GM19467 (cell line): ENCODE data around the gene KCND2.
A peak's percentile ranks its signal among the peaks of the same experiment; 100 is the strongest.
"Not testable (repeated sequence)": the region's sequence is repeated elsewhere in the genome, so short reads cannot be mapped to it uniquely, and the experiment has no call there.

ENCODE experiments used
- ATAC-seq: cut with Tn5 transposase; IDR thresholded peaks from one replicate; pipeline ENCODE4 v1.9.1; 2021; ENCODE audit warnings: mild to moderate bottlenecking, moderate library complexity; ENCODE audit not compliant: unreplicated experiment

The KCND2 gene

DNA sequence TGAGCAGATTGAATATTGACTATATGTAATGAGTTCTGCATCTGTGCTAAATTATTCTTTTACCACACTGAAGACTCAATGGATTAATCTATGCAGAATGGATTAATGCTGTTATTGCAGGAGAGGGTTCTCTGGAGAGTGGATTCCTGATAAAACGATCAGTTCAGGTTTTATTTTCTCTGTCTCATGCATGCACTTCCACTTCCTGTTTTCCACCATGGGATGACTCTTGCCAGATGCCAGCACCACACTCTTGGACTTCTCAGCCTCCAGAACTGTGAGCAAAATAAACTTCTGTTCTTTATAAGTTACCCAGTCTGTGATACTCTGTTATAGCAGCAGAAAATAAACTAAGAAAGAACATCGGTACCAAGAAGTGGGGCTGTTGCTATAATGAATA is 207.5 kb downstream of the KCND2 start:
- ATAC-seq, result no peak

DNA sequence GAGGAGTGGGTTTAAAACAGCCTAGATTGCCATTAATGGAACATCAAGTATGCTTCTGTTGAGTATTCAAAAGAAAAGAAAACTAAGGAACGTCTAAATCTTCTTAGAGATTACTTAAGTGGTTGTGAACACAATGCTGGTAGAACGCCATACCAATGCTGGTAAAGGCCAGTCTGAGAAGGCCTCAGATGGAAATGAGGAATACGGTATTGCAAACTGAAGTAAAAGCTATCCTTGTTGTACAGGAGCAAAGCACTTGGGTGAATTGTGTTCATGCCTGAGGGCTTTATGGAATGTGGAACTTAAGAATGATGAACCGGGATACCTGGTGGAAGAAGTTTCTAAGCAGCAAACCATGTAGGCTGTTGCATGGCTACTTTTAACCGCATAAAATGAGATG is 208.0 kb downstream of the KCND2 start:
- no peak for ATAC-seq

DNA sequence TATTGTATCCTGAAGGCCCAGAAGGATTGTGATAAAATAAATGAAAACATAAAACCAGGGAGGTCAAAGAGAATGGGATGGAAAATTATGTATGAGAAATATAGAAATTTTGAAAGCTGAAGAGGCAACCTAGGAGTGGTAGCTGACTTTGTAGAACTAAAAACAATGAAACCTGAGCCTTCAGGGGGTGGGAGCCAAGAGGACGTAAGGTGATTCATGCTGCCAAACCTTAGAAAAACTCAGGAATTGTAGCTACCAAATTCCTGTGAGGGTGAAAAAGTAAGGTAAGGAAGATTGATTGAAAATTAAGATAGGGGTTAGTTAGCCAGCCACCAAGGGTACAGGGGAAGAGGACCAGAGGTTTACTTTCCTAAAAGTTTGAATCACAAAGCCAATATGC is 213.2 kb downstream of the KCND2 start:
- no peak for ATAC-seq

DNA sequence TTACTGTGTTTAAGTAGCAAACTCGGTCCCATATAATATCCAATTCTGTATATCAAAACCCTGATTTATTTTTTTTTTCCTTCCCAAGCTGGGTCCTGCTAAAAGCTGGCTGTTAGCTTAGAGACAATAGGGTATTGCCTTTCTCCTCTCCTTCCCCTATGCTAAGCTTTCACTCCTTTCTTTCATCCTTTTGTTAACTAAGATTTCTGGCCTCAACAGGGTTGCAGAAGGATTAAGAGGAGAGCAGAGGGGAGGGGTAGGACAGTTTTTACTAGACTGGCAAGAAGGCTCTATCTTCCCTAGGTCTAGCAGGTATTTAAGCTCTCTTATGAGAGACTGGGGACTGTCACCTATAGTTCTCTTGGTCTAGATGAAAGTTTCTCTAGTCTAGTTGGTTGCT is 229.2 kb downstream of the KCND2 start:
- ATAC-seq, result no peak

DNA sequence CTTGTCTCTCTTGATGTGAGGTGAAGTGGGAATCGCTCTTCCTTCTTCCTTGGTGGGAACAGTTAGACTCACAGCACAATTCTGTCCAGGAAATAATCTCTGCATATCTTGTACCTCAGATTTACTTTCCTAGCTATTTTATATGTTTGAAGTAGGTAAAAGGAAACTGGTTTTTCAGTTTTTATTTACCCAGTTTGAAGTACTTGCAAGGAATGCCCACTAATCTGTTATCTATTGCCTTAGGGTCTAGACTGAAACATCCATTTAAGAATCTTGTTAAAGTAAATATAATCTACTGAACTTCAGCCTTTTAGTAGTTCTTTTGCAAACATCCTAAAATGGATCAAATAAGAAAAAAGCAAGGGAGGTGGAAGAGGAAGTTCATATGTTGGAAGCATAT is 229.8 kb downstream of the KCND2 start:
- no peak for ATAC-seq

DNA sequence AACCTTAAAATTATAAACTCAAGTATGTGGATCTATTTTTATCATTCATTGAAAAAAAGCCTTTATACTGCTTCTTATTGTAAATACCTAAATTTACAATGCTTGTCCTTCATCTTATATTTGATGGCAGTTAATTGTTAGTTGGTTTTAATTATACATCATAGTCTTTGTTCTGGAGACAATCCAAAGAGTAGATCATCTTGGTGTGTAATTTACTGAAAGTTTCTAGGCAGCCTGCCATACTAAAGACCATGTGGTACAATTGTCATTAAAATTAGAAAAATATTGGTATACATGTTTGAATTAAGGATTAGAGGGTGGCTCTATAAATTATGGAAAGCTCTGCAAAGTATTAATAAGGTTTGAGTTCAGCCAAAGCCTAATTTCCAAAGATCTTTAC is 231.4 kb downstream of the KCND2 start:
- no peak for ATAC-seq

DNA sequence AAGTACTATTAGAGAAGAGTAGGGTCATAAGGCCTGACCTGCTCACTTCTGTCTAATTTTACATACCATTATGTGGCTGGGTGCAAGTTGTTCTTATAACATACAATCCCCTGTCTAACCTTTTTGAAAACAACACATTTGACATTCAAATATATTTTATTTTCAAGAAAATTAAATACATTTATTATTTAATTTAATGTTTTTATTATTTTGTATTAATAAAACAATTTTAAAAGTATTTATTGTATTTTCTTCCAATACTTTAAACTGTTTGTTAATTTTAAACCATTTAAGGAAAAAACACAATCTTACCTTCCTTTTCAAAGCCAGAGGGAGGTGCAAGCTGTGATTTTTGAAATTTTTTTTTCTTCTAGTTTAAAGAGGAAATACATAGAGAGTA is 232.8 kb downstream of the KCND2 start:
- no peak for ATAC-seq

DNA sequence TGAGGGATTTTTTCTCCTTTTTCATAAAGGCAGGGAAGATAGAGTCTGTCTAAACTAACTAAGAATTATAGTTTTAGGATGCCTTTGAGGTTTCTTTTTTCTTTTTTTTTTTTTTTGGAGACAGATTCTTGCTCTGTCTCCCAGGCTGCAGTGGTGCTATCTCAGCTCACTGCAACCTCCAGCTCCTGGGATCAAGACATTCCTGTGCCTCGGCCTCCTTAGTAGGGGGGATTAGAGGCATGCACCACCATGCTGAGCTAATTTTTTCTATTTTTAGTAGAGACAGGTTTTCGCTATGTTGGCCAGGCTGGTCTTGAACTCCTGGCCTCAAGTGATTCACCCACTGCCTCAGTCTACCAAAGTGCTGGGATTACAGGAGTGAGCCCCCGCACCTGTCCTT is 239.7 kb downstream of the KCND2 start:
- ATAC-seq, result no peak

DNA sequence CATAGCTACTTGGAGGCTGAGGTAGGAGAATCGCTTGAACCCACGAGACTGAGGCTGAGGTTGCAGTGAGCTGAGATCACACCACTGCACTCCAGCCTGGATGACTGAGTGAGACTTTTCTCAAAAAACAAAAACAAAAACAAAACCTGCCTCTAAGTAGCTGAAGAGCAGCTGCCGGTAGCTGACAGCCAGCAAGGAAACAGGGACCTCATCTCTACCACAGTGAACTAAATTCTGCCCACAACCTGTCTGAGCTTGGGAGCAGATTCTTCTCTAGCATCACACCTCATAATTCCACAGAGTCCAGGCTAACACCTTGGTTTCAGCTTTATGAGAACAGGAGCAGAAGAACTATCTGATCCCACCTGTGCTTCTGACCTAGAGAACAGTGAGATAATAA is 246.2 kb downstream of the KCND2 start:
- ATAC-seq, result no peak

DNA sequence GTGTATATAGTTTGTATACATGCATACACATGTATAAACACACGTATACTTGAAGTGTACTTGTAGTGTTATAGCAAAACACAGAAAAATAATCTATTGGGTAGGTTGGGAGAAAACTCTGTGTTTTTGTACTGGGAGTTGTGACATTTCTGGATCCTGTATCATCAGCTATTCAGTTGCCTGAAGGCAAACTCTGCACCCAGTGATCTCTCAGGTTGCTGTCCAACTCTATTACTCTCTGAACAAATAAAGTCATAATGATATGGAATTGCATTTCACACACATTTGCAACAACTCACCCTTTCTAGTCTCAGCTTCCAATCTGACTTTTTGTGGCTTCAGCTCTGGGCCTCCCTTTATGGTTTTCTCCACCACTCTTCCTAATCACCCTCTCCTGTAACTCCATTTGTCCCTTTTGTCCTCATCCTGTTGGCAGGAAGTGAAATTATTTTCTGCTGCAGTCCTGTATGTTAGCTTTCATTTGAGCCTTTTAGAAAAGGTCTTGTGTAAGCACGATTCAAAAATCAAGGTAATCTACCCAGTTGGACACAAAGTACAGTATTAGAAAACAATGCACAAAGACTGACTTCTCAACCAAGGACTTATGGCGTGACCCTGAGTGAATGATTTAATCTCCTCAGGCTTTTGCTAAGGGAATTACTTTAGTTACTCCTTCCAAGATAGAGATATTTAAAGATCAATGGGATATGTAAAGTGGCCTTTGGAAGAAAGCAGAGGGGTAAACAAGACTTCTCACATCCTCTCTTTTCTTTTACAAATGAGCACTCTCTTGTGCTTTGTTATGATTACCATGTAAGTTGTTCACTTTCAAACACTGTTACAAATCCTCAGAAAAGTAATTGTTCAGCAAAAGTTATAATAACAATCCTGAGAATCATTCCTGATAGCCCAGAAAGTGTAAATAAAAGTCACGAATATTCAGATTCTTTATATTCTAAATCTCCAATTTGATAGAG is 249.1 kb downstream of the KCND2 start:
- ATAC-seq, result no peak

DNA sequence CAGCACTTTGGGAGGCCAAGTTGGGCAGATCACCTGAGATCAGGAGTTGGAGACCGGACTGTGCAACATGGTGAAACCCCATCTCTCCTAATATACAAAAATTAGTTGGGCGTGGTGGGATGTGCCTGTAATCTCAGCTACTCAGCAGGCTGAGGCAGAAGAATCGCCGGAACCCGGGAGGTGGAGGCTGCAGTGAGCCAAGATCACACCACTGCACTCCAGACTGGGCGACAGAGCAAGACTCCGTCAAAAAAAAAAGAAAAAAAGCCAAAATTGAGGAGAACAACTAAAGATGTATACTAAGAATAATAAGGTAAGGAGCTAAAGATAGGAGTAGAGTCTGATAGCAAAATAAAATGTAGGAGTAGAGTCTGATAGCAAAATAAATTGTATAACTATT is 251.0 kb downstream of the KCND2 start:
- ATAC-seq, result no peak

DNA sequence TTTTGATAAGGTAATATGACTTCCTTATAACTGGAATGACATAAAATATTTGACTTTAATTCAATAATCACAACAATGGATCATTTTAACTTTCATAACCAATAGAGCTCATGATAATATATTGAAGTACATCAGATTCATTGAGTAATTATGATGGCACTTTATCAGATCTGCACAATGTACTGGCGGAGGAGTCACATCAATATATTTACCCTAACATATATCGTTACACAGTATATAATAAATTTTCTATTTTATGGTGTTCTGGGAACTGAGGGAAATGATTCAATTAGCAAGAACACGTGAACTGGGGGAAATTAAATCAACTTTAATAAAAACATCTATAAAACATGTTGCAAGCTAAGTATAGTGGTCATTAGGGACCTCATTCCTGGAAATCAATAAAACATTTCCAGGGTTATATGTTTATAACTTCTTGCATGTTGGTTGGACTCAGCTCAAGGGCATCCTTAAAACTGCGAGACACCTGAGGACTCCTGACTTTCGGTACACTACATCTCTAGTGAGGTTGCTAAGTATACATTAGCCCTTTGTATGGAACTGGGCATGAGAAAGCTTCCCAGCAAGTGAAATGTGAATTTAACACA is 254.0 kb downstream of the KCND2 start:
- no peak for ATAC-seq

DNA sequence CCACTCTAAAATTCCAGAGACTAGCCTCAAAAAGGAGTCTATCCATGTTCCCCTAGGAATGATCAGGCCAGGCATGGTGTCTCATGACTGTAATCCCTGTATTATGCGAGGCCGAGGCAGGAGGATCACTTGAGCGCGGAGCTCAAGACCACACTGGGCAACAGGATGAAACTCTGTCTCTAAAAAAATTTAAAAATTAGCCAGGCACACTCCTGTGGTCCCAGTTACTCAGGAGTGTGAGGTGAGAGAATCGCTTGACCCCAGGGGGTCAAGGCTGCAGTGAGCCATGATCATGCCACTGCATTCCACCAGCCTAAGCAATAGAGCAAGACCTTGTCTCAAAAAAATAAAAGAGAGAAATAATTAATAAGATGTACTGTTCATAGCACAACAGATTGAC is 256.8 kb downstream of the KCND2 start:
- ATAC-seq, result no peak

DNA sequence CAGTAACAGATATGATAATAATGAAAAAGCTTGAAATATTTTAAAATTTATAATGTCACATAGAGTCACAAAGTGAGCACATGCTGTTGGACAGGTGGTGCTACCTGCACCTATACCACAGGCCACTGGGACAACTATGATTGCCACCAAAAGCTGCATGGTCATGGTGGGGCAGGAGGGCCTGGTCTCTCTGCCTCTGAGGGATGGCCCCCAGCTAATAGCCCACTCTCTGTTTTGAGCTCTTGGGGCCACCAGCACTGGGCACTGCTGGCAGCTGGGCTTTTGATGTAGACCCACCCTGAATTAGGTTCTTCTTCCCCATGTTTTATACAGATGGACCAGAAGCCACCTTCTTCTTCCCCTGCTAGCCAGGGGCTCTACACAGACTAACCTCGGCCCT is 265.4 kb downstream of the KCND2 start:
- no peak for ATAC-seq

DNA sequence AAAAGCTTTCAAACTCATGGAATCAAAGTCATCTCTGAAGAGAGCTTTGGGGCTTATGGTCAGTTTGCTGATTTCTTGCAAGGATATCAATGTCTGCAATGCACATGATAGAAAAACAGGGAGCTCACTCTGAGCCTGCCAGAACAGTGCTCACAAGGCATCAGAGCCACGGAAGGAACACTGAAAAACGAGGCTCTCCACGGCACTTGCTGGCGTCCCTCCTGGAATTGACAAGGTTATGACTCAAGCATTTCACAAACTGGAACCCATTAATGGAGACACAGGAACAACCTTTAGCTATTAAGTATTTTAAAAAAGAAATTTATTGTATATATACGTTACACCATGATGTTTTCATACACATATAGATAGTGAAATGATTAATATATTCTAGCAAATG is 266.3 kb downstream of the KCND2 start:
- ATAC-seq, result no peak

DNA sequence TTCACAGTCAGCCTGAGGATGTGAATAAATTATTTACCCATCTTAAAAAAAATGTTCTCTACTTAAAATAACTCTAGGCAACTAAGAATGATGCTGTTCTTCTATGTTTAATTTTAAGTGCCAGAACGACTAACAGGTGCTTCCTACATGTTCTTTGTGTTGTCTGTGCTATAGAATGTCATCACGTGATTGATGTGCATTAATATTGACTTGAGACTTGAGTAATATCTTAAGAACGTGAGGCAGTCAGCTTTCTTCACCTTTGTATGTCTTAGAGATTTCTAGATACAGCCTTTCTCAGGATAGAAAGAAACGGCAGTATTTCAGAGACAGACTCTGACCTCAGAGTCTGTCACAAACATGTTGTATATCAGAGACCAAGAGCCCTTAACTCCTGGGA is 274.6 kb downstream of the KCND2 start:
- no peak for ATAC-seq

DNA sequence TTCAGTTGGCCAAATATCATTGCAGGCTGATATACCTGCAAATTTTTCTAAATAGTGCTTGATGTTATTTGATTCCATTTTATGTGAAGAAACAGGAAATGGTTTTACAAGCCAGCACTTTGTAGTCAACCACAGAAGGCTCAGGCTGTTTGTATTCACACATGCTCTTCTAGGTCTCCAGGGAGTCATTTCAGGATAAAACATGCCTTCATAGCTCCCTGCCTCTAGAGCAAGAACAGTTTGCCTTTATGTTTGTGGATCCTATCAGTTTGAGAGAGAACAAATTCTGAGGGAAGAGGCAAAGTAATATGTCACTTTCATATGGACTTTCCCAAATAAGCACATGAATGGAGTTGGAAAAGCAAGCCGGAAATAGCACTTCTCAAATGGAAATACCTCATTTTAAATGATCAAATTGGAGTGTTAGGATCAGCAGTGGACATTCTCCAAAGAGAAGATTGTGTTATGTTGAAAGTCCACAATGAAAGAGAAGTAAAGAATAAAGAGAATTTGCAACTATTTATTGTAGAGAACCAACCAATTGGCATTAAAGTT is 277.6 kb downstream of the KCND2 start:
- ATAC-seq, result no peak

DNA sequence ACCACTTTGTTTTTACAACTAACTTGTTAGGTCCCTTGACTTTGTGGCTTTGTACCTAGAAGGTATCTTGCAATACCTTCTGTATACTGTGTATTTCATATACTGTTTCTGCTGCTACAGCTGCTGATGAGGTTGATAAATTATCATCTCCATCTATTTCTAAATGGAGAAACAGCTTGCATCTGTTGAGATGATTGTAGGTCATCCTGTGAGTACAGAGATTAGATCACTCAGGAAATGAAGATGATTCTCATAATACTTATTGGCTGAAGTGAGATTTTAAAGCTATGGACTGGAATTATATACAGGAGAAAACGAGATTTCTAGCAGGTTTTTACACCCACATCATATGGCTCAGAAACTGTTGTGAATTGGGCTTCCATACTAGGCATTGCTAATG is 280.5 kb downstream of the KCND2 start:
- peak; percentile 36 for ATAC-seq

DNA sequence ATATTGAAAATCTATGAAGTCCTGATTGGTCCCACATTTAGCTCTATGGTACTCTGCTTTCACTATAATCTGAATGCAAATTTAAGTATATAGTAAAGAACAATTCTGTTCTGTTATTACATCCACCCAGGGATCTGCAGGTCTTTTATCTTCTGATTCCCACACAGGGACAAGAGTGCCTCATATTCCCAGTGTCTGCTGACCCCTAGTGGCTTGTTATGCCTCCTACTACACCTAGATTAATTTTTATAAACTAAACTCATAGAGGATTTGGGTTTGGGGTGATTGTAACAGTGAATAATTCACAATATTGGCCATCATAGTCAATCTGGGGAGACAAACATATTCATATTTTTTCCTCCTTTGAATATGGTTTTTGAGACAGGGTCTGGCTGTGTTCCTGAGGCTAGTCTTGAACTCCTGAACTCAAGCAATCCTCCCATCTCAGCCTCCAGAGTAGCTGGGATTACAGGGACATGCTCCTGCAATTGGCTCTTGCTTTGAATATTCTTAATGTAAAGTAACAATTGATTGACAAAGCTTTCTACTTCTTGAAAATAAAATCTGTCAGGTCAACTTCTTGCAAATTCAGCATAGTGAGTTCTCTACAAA is 282.1 kb downstream of the KCND2 start:
- ATAC-seq, result peak; percentile 61

DNA sequence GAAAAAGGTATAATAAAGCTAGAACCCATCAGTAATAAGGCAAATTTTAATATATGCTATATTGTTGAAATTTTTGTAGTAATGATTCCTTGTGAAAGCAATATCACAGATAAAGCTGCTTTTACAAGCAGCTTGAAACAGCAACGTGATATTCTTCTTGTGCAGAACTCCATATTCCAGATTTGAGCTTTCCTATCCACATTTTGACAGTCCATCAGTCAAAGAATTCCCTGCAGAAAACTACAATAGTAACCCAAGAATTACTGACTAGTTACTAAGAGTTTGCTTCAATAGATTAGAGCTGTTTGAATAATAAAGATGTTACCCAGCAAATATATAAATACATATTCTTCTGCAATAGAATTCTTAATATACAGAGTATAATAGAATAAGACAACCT is 291.2 kb downstream of the KCND2 start:
- no peak for ATAC-seq

DNA sequence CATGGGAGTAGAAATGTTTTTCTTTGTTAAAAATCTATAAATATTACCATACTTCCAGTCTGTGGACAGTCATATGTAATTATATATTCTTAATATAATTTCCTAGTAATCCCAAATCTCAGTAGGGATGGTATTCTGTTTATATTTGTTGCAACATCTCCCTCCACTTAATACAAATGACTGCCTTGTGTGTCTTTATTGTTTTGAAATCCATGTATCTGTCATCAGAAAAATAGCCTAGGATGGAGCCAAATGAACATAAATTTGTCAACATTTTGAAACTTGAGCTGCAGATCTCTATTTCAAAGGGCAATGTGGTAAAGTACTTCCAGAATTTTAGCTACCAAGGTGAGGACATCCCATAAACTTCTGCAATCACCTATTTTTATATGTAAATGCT is 294.2 kb downstream of the KCND2 start:
- no peak for ATAC-seq

DNA sequence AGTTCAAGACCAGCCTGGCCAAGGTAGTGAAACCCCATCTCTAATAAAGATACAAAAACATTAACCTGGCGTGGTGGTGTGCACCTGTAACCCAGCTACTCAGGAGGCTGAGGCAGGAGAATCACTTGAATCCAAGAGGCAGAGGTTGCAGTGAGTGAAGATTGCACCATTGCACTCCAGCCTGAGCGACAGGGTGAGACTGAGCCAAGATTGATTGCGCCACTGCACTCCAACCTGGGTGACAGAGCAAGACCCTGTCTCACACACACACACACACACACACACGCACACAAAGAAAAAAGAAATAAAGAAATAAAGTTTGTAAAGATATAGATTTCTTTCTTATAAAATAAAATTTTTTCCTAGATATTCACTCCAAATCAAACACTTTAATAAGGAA is 305.7 kb downstream of the KCND2 start:
- ATAC-seq, result not testable (repeated sequence)
